HUES48 (cell line): Measurements from ENCODE around the gene OMP.
"Not testable (repeated sequence)": the region's sequence is repeated elsewhere in the genome, so short reads cannot be mapped to it uniquely, and the experiment has no call there.

Experiments
- H3K27ac ChIP-seq: one replicate; pipeline ENCODE4 v1.7.0; 2013; ENCODE audit warnings: low read depth, low read length, inconsistent platforms
- H3K27me3 ChIP-seq: 2 replicates; pipeline ENCODE4 v1.6.1; 2013; ENCODE audit warnings: mild to moderate bottlenecking, low read length; ENCODE audit not compliant: control insufficient read depth, insufficient read depth
- H3K36me3 ChIP-seq: 2 replicates; pipeline ENCODE4 v1.6.1; 2013; ENCODE audit warnings: low read length; ENCODE audit not compliant: control insufficient read depth, insufficient read depth
- H3K4me1 ChIP-seq: 2 replicates; pipeline ENCODE4 v1.6.1; 2013; ENCODE audit warnings: mild to moderate bottlenecking, low read length; ENCODE audit not compliant: control insufficient read depth, insufficient read depth
- H3K4me3 ChIP-seq: 2 replicates; pipeline ENCODE4 v1.5.1; 2013; ENCODE audit warnings: mild to moderate bottlenecking, low read depth, low read length
- H3K9ac ChIP-seq: 2 replicates; pipeline ENCODE4 v1.6.1; 2013; ENCODE audit warnings: mild to moderate bottlenecking, low read depth, low read length, moderate library complexity
- H3K9me3 ChIP-seq: 2 replicates; pipeline ENCODE4 v1.6.1; 2013; ENCODE audit warnings: low read length; ENCODE audit not compliant: control insufficient read depth, insufficient read depth

OMP gene

DNA sequence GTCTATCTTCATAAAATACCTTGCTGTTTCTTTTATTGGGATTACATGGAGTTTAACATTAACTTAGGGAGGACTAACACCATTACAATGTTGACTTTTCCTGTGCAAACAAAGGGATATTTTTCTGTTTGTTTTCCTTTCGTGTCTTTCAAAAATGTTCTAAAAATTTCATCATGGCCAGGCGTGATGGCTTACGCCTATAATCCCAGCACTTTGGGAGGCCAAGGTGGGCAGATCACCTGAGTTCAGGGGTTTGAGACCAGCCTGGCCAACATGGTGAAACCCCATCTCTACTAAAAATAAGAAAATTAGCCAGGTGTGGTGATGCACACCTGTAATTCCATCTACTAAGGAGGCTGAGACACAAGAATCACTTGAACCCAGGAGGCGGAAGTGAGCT is 41.4 kb upstream of the OMP start:
- 0 out of 2 replicates have a peak, but pooled peaks cover 11% of the 10 kb centered on the region for H3K27me3 ChIP-seq
- not testable (repeated sequence) for H3K4me1 ChIP-seq, H3K4me3 ChIP-seq, H3K27ac ChIP-seq, H3K36me3 ChIP-seq, H3K9me3 ChIP-seq, H3K9ac ChIP-seq

DNA sequence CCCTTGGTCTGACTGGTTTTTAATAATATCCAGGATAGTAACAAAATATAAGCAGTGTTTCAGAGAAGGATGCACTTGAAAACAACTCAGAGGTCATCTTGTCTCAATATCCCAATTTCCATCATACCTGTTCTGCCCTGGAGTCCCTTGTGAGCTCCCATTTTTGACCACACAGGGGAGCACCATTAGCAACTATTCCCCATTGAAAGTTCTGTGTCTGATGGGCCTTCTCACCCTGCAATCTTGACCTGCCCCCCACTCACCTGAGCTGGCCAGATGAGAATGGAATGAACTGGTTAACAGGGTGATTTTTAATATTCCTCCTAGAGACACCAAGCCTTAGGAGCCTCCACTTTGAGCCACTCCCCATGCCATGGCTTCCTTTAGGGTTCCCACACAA is 39.7 kb upstream of the OMP start:
- Histone ChIP-seq H3K4me1 (peaks cover 12% of the 10 kb centered on the region), H3K9ac (no peak overlapping the region), H3K4me3 (no peak overlapping the region), H3K36me3 (no peaks in the 10 kb centered on the region), H3K9me3 (no peaks in the 10 kb centered on the region), H3K27ac (no peak overlapping the region), H3K27me3 (0 out of 2 replicates have a peak, but pooled peaks cover 11% of the 10 kb centered on the region)

DNA sequence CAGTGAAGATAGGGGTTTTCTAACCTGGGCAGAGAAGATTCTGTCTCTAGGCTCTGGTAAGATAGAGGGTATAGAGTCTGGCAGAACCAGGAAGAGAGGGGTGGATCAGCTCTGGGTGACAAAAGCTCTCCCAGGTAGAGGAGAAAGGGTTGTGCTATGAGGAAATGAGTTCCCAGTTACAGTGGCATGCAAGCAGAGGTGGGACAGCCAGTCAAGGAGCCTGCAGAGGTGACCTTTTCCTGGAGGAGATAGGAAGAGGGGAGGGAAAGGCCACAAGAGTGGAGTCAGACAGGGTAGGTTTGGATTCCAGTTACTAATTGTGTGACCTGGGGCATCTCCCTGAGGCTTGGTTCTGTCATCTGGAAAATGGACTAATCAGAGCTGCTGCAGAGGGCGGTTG is 39.2 kb upstream of the OMP start:
- H3K4me1 ChIP-seq = peaks cover 12% of the 10 kb centered on the region
- H3K9me3 ChIP-seq = no peaks in the 10 kb centered on the region
- no peak overlapping the region for H3K9ac ChIP-seq
- H3K36me3 ChIP-seq = no peaks in the 10 kb centered on the region
- H3K27me3 ChIP-seq = 0 out of 2 replicates have a peak, but pooled peaks cover 11% of the 10 kb centered on the region
- no peak overlapping the region for H3K4me3 ChIP-seq
- H3K27ac ChIP-seq = no peak overlapping the region

DNA sequence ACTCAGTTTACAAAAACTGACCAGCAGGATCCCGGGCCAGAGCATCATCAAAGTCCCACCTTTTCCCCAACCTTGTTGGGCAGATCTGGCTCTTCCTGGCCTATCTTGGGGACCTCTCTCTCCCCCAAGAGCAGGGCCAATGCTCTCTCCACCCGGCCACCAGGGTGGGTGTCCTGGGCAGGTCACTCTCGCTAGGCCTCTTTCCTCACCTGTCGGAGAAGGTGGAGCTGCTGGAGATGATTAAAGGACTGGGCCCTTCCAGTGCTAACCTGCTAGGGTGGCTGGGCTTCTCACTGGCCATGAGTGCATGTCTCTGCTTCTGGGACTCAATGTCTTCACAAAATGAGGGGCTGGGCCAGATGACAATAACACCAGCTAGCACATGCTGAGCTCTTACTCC is 38.8 kb upstream of the OMP start:
- 0 out of 2 replicates have a peak, but pooled peaks cover 11% of the 10 kb centered on the region for H3K27me3 ChIP-seq
- H3K9ac ChIP-seq = no peak overlapping the region
- no peaks in the 10 kb centered on the region for H3K36me3 ChIP-seq
- H3K9me3 ChIP-seq = no peaks in the 10 kb centered on the region
- H3K4me3 ChIP-seq = no peak overlapping the region
- peaks cover 12% of the 10 kb centered on the region for H3K4me1 ChIP-seq
- no peak overlapping the region for H3K27ac ChIP-seq

DNA sequence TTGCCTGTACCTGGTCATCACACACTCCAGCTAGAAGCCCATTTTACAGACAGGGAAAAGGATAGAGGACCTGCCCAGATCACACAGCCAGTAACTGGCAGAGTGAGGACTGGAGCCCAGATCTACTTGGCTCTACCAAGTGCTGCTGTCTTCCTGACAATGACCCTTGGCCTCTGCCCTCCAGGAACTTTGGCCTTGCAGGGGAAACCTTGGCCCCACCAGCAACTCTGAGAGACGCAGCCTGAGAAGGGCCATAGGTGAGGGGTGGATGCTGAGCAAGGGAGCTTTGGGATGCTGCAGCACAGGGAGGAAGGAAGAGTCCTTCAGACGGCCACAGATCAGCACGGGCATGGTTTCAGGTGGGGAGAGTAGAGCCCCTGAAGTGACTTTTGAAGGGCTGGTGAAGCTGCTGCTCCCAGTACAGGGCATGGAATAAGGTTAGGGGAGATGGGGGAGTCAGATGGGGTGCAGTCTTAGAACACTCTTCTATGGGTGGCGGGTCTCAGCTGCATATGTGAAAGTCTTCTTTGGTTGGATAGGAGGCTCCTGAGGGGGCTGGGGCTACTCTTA is 37.9 kb upstream of the OMP start:
- no peak overlapping the region for H3K4me3 ChIP-seq
- H3K36me3 ChIP-seq = no peaks in the 10 kb centered on the region
- H3K4me1 ChIP-seq = peaks cover 12% of the 10 kb centered on the region
- H3K9me3 ChIP-seq = no peaks in the 10 kb centered on the region
- H3K27me3 ChIP-seq = 0 out of 2 replicates have a peak, but pooled peaks cover 11% of the 10 kb centered on the region
- H3K9ac ChIP-seq = no peak overlapping the region
- H3K27ac ChIP-seq = no peak overlapping the region

DNA sequence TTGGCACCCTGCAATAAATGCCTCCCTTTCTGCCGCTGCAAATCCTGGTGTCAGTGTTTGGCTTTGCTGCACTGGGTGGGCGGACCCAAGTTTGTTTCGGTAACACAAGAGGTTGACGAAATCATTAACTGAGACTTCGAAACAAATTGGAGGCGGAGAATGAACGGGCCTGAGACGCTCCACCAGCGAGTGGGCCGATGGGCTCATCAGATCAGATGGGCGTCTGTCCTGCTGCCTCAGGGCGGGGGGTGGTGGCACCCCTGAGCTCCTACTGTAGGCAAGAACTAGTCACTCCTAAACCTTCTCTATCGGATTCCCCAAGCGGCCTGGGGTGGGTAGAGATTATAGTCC is 36.8 kb upstream of the OMP start:
- Histone ChIP-seq H3K36me3 (no peaks in the 10 kb centered on the region), H3K9me3 (no peaks in the 10 kb centered on the region), H3K27ac (no peak overlapping the region), H3K27me3 (0 out of 2 replicates have a peak, but pooled peaks cover 11% of the 10 kb centered on the region), H3K4me1 (peaks cover 12% of the 10 kb centered on the region), H3K9ac (peak overlapping the region; percentile 52; the same call in 1 of the 2 replicates), H3K4me3 (peak overlapping the region; percentile 78)

DNA sequence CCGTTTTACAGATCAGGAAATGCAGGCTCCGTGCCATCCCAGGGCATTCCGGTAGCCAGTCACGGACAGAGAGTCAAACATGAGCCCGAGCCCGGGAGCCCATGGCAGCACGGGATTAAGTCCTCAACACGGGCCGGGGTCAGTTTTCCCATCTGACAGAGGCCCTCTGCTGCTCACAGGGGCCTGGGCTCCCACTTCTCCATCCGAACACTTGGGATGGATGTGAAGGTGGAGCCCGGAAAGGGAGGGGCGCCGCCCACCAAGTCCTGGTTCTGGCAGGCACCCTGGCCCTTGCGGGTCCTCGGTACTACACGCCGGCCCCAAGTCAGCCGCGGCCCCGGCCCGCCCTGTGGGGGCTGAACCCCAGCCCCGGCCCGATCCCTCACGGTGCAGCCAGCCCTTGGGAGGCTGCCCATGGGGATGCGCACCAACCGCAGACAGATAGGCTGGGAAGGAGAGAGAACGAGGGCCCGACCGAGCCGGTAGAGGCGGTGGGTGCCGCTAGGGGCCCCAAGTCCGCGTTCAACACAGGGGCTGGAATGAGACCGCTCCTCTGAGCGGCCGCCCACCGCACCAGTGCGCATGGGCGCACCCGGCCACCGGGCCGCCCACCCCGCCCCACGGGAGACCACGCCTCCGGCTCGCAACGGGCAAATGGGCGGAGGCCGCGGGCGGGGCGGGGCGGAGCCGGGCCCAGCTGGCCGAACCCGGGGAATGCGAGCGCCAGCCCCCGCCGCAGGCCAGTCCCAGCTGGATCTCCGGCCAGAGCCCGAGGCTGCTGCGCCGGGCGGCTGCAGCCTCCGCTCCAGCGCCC is 36.2 kb upstream of the OMP start, which contains the start of gene CAPN5:
Gene CAPN5 (plus strand): TSS at position 743 of the 814 bp plus-strand sequence. CDS start 17,916 bp downstream, outside the sequence.
- H3K4me1 ChIP-seq = peaks cover 12% of the 10 kb centered on the region
- H3K9ac ChIP-seq = peak within 1 kb of the TSS; percentile 52
- 0 out of 2 replicates have a peak, but pooled peaks cover 11% of the 10 kb centered on the region for H3K27me3 ChIP-seq
- no peaks in the 10 kb centered on the region for H3K36me3 ChIP-seq
- H3K27ac ChIP-seq = peak within 1 kb of the TSS; percentile 75
- H3K9me3 ChIP-seq = no peaks in the 10 kb centered on the region
- peak within 1 kb of the TSS; percentile 78 for H3K4me3 ChIP-seq

DNA sequence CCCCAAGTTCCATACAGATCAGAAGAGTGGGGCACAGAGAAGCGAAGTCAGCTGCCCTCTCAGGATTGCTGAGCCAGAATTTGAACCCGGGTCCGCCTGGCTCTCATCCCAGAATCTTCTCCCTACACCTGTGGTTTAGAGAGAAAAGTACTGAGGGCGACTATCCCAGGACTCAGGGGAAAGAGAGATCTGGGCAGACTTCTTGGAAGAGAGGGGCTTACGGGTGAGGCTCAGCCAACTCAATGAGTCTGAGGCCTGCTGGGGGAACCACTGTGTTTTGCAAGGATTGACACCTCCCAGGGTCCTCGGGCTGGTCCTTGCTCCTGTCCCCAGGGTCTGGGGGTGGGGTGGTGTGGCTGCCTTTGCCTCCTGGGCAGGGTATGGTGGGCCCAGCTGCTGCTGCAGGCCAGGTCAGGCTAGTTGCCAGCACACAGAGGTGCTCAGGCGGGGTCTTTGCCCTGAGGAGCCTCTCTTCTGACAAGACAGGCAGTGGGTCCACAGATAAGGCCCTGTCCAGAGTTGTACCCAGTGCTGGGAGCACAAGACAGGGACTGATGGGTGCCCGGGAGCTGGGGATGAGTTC is 34.7 kb upstream of the OMP start:
- H3K4me3 ChIP-seq = peak overlapping the region; percentile 78
- H3K9ac ChIP-seq = no peak overlapping the region
- no peaks in the 10 kb centered on the region for H3K36me3 ChIP-seq
- peaks cover 12% of the 10 kb centered on the region for H3K4me1 ChIP-seq
- no peaks in the 10 kb centered on the region for H3K9me3 ChIP-seq
- H3K27me3 ChIP-seq = 0 out of 2 replicates have a peak, but pooled peaks cover 11% of the 10 kb centered on the region
- no peak overlapping the region for H3K27ac ChIP-seq

DNA sequence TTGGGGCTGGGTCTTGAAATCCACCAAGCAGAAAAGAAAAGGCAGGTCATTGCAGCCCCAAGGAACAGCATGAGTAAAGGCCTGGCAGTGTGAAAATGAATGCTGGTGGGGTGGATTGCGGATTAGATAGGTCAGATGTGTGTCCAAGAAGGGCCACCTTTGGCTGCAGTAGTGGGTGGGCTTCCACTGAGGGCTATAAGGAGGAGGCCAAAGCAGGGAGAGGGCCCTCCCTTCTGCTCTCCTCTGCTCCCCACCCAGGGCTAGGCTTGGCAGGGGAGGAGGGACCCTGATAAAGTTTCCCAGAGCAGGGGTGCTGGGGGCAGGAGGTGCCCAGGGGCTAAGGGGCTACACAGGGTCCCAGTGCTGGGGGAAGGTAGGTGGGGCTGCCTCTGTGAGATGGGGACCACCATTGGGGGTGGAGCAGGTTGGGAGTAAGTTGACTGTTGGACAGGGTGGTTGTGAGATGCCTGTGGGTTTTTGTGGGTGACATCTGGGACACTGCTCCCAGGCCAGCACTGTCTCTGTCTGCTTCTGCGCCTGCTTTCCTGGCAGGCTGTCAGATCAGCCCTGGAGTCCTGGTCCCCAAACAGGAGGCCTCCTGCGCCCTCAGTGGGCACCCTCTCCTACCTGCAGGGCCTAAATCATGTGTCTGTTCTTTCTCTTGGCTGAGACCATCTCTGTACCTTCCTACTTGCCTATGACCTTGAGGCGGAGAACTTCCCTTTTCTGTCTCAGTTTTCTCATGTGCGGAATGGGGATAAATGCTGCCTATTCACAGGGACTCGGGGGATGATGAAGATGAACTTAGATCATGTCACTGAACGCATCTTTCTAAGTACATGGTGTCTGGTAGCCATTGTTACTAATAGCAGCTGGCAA is 33.9 kb upstream of the OMP start:
- Histone ChIP-seq H3K9me3 (no peaks in the 10 kb centered on the region), H3K4me3 (no peak overlapping the region), H3K27me3 (0 out of 2 replicates have a peak, but pooled peaks cover 11% of the 10 kb centered on the region), H3K27ac (no peak overlapping the region), H3K9ac (no peak overlapping the region), H3K36me3 (no peaks in the 10 kb centered on the region), H3K4me1 (peaks cover 12% of the 10 kb centered on the region)

DNA sequence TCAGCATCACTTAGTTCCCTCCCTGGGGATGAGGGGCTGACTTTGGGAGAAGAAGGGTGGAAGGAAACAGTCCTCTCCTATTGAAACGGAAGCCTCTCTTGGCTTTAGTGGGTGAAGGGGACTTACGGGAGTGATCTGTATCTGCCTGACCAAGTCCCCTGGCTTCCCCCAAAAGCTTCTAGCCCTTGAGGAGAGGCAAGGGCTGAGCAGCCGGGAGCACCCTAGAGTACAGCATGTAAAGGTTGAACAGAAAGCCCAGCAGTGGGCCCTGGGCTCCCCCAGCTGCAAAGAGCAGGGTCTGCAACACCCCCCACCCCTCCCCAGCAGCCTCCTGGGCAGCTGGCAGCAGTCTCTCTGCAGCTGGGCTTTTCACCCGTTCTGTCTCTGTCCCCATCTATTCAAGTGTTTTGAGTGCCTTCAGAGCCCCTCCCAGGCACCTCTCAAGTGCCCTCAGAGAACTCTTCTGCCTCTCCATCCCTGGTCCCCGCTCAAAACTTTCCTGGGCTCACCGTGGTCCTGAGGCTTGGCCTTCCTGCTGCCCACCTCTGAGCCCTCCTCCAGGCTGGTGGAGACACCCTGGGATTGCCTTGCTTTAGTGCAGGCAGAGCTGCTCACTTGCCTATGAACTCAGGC is 33.2 kb upstream of the OMP start:
- Histone ChIP-seq H3K9ac (no peak overlapping the region), H3K27ac (no peak overlapping the region), H3K4me3 (no peak overlapping the region), H3K27me3 (0 out of 2 replicates have a peak, but pooled peaks cover 11% of the 10 kb centered on the region), H3K9me3 (no peaks in the 10 kb centered on the region), H3K36me3 (no peaks in the 10 kb centered on the region), H3K4me1 (peaks cover 12% of the 10 kb centered on the region)
